Spleen (tissue), 7 donors: Measurements from ENCODE around the gene NSUN3.
"Not testable (repeated sequence)": the region's sequence is repeated elsewhere in the genome, so short reads cannot be mapped to it uniquely, and the experiment has no call there.

Experiments
- CTCF ChIP-seq, 11 experiments: fragments of 200-600 bp in 7 of 11; fragments of 450-650 bp in 4 of 11; sonication (generic) in 4 of 11; IDR thresholded peaks in 8 of 11; conservative IDR thresholded peaks in 3 of 11; 1 replicate in 7 of 11; 2 replicates in 4 of 11; pipeline versions ENCODE4 v1.4.0 to v1.8.0; 2016 to 2021; ENCODE audit warnings: antibody characterized with exemption in 11 of 11, inconsistent platforms in 4 of 11, mild to moderate bottlenecking in 1 of 11
- POLR2A ChIP-seq, 3 donors: fragments of 450-650 bp; IDR thresholded peaks; one replicate each; pipeline ENCODE4 v1.5.1; 2017; ENCODE audit warnings: antibody characterized with exemption in 3 of 3, mild to moderate bottlenecking in 1 of 3
- donor health status: DM: no; HTN: no; CAD: no; lungs with moderate emphysema.
- donor health status: DM: no; HTN: no; CAD: no.
- donor health status: DM: no; HTN: no; CAD: no.

DNA sequence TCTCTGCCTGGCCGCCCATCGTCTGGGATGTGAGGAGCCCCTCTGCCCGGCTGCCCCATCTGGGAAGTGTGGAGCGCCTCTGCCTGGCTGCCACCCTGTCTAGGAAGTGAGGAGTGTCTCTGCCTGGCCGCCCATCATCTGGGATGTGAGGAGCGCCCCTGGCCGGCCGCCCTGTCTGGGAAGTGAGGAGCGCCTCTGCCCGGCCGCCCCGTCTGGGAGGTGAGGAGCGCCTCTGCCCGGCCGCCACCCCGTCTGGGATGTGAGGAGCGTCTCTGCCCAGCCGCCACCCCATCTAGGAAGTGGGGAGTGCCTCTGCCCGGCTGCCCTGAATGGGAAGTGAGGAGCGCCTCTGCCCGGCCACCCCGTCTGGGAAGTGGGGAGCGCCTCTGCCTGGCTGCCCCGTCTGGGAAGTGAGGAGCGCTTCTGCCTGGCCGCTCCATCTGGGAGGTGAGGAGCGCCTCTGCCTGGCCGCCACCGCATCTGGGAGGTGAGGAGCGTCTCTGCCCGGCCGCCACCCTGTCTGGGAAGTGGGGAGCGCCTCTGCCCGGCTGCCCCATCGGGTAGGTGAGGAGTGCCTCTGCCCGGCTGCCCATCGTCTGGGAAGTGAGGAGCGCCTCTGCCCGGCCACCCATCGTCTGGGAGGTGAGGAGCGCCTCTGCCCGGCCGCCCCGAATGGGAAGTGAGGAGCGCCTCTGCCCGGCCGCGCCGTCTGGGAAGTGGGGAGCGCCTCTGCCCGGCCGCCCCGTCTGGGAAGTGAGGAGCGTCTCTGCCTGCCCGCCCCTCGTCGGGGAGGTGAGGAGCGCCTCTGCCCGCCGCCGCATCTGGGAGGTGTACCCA, 18.5 kb upstream of the NSUN3 start:
- TF ChIP-seq CTCF (IDR thresholded peaks at IDR 0.05 in 8 of 11, conservative IDR thresholded peaks at IDR 0.05 in 3 of 11); POLR2A (IDR thresholded peaks at IDR 0.05): not testable (repeated sequence)
